HEK293T (cell line): Measurements from ENCODE around the gene TSKS.

Experiments used
- CTCF ChIA-PET: fragments of 350-600 bp; formaldehyde crosslinking; extraction: SDS; loops from one replicate; lab custom pipeline; 2021; ENCODE audit warnings: antibody characterized with exemption, inconsistent platforms; lab: Yijun Ruan, JAX
- POLR2A ChIA-PET: fragments of 350-600 bp; formaldehyde crosslinking; extraction: SDS; loops from one replicate; lab custom pipeline; 2020; ENCODE audit warnings: antibody characterized with exemption, inconsistent platforms; lab: Yijun Ruan, JAX
- DNase-seq: peaks from one replicate; pipeline ENCODE4 v3.0.0; 2012; ENCODE audit warnings: mixed read lengths; ENCODE audit errors: extremely low spot score
- ARNT ChIP-seq: fragments of 450-650 bp; IDR thresholded peaks from 2 replicates; pipeline ENCODE4 v1.6.1; 2017; ENCODE audit warnings: mild to moderate bottlenecking
- BHLHE40 ChIP-seq: fragments of 450-650 bp; IDR thresholded peaks from 2 replicates; pipeline ENCODE4 v1.6.1; 2016; ENCODE audit warnings: mild to moderate bottlenecking, moderate library complexity, borderline replicate concordance
- CTBP1 ChIP-seq: fragments of 450-650 bp; IDR thresholded peaks from 2 replicates; pipeline ENCODE4 v1.6.1; 2016; ENCODE audit warnings: borderline replicate concordance
- ELF4 ChIP-seq: fragments of 450-650 bp; IDR thresholded peaks from 2 replicates; pipeline ENCODE4 v1.6.1; 2017; ENCODE audit warnings: antibody characterized with exemption
- FOXA1 ChIP-seq: fragments of 450-650 bp; IDR thresholded peaks from 2 replicates; pipeline ENCODE4 v1.6.1; 2016; ENCODE audit warnings: mild to moderate bottlenecking
- FOXK2 ChIP-seq: fragments of 450-650 bp; IDR thresholded peaks from 2 replicates; pipeline ENCODE4 v1.6.1; 2016; ENCODE audit warnings: mild to moderate bottlenecking
- FOXM1 ChIP-seq: fragments of 450-650 bp; IDR thresholded peaks from 2 replicates; pipeline ENCODE4 v1.6.1; 2017; ENCODE audit warnings: mild to moderate bottlenecking, borderline replicate concordance
- HDGF ChIP-seq: fragments of 450-650 bp; IDR thresholded peaks from 2 replicates; pipeline ENCODE4 v1.6.1; 2017; ENCODE audit warnings: antibody characterized with exemption, borderline replicate concordance
- L3MBTL2 ChIP-seq: fragments of 450-650 bp; conservative IDR thresholded peaks from 2 replicates; pipeline ENCODE4 v1.6.1; 2016; ENCODE audit warnings: mild to moderate bottlenecking
- LEF1 ChIP-seq: fragments of 450-650 bp; IDR thresholded peaks from 2 replicates; pipeline ENCODE4 v1.6.1; 2017; ENCODE audit warnings: mild to moderate bottlenecking, borderline replicate concordance
- NFRKB ChIP-seq: fragments of 450-650 bp; IDR thresholded peaks from 2 replicates; pipeline ENCODE4 v1.6.1; 2016; ENCODE audit warnings: mild to moderate bottlenecking, moderate library complexity
- SUZ12 ChIP-seq: fragments of 450-650 bp; IDR thresholded peaks from 2 replicates; pipeline ENCODE4 v1.6.1; 2016; ENCODE audit warnings: mild to moderate bottlenecking
- TARDBP ChIP-seq: fragments of 450-650 bp; IDR thresholded peaks from 2 replicates; pipeline ENCODE4 v1.6.1; 2016
- ZNF384 ChIP-seq: fragments of 450-650 bp; IDR thresholded peaks from 2 replicates; pipeline ENCODE4 v1.6.1; 2016
- TF ChIP-seq, protein P1 (sequence below): fragments of 450-650 bp; IDR thresholded peaks from 2 replicates; pipeline ENCODE4 v1.6.1; 2016

Gene TSKS

GRCh38 chr19:49758292-49758691 lies 4.8 kb downstream of the TSKS start:
- CTCF ChIA-PET, result no interaction called here
- no peak for TF ChIP-seq FOXA1
- no peak for DNase-seq
- POLR2A ChIA-PET, result interaction anchor here (1.4 to 1.5 kb wide), 2 partner anchors 9 to 119 kb away, joined by 3 to 4 read pairs; partner anchors contain the start of genes AKT1S1 and TBC1D17

DNA sequence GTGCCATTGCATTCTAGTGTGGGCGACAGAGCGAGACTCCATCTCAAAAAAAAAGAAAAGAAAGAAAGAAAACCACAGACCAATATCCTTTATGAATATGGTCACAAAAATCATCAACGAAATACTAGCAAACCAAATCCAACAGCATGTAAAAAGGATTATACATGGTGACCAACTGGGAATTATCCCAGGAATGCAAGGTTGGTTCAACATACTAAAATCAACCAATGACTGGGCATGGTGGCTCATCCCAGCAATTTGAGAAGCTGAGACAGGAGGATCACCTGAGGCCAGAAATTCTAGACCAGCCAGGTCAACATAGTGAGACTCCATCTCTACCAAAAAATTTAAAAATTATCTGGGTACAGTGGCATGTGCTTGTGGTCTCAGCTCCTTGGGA lies 7.2 kb downstream of the TSKS start:
- POLR2A ChIA-PET, result no interaction called here
- TF ChIP-seq, protein P1, sequence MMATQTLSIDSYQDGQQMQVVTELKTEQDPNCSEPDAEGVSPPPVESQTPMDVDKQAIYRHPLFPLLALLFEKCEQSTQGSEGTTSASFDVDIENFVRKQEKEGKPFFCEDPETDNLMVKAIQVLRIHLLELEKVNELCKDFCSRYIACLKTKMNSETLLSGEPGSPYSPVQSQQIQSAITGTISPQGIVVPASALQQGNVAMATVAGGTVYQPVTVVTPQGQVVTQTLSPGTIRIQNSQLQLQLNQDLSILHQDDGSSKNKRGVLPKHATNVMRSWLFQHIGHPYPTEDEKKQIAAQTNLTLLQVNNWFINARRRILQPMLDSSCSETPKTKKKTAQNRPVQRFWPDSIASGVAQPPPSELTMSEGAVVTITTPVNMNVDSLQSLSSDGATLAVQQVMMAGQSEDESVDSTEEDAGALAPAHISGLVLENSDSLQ, result no peak
- TF ChIP-seq FOXK2 (no peak), FOXM1 (no peak), HDGF (no peak), FOXA1 (no peak), CTBP1 (no peak)

DNA sequence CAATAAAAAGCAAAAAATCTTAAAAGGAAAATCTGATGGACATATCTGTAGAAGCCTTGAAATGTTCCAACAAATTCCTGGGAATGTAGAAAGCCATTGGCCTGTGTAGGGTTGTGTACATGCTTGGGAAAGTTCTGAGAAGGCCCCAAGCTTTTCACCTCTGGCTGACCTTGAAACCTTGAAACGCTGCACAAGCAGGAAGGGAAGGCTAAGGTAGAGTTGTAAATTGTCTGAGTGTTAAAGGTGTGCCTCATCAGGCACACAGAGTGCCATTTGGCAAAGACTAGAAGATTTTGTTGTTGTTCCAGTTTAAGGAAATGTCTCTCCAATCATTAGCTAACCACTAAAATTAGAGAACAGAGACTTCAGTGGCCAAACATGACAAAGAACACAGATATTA lies 10.4 kb downstream of the TSKS start:
- no peak for DNase-seq
- no peak for TF ChIP-seq ZNF384
- no peak for TF ChIP-seq TARDBP
- no peak for TF ChIP-seq FOXA1
- TF ChIP-seq, protein P1, result no peak
- TF ChIP-seq HDGF, result no peak
- no peak for TF ChIP-seq BHLHE40
- no peak for TF ChIP-seq ELF4
- no peak for TF ChIP-seq SUZ12
- CTCF ChIA-PET, result no interaction called here
- POLR2A ChIA-PET, result no interaction called here

More for the DNA sequence above, 7.2 kb downstream of the TSKS start:
- DNase-seq, result no peak
- CTCF ChIA-PET, result no interaction called here

DNA sequence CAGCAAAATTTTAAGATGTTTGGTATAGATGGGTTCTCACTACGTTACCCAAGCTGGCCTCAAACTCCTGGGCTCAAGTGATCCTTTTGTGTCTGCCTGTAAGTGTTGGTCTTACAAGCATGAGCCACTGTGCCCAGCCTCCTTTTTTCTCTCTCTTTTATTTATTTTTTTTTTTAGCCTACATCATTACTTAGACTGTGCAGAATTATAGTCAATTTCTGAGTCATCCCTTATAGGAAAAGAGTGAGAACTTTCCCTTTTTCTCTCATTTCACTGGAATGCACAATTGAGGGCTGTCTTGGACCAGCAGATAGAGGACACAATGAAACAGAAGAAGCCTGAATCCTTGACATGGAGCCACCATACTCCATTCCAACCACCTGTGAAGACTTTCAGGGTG lies 13.3 kb downstream of the TSKS start:
- TF ChIP-seq NFRKB, result no peak
- TF ChIP-seq BHLHE40, result no peak
- TF ChIP-seq ZNF384, result no peak
- no peak for TF ChIP-seq FOXA1
- TF ChIP-seq FOXK2, result no peak
- no peak for TF ChIP-seq TARDBP
- TF ChIP-seq ELF4, result no peak
- no peak for TF ChIP-seq CTBP1
- no peak for TF ChIP-seq FOXM1
- TF ChIP-seq SUZ12, result no peak
- no peak for TF ChIP-seq L3MBTL2
- ChIA-PET CTCF (interaction anchor here (0.7 kb wide), 1 partner anchor 34 kb away, joined by 6 read pairs; no protein-coding TSS in a partner anchor), POLR2A (interaction anchor here (1.1 to 1.6 kb wide), 2 partner anchors 64 to 101 kb away, joined by 3 to 7 read pairs; partner anchors contain the start of genes FUZ and PTOV1)
- DNase-seq, result no peak

GRCh38 chr19:49749055-49749716 lies 13.9 kb downstream of the TSKS start:
- no peak for TF ChIP-seq SUZ12
- TF ChIP-seq FOXK2, result no peak
- no peak for TF ChIP-seq BHLHE40
- no peak for TF ChIP-seq ELF4
- TF ChIP-seq L3MBTL2, result no peak
- no peak for TF ChIP-seq ARNT
- TF ChIP-seq, protein P1, result no peak
- ChIA-PET CTCF (interaction anchor here (0.7 kb wide), 1 partner anchor 62 kb away, joined by 9 read pairs; no protein-coding TSS in a partner anchor), POLR2A (interaction anchor here (1.1 kb wide), 1 partner anchor 64 kb away, joined by 3 read pairs; the partner anchor contains the start of gene FUZ)
- no peak for DNase-seq

- ChIA-PET CTCF (interaction anchor here (0.6 to 0.7 kb wide), 3 partner anchors 10 to 64 kb away, joined by 3 to 4 read pairs (median 4); no protein-coding TSS in a partner anchor), POLR2A (interaction anchor here (0.8 to 2.0 kb wide), 4 partner anchors 13 to 104 kb away, joined by 3 to 10 read pairs (median 6); partner anchors contain the start of genes FUZ and PTOV1)
- DNase-seq, result peak; percentile 98
- peak; percentile 95; the same call in 1 of the 2 replicates for TF ChIP-seq HDGF
- TF ChIP-seq NFRKB, result no peak
- TF ChIP-seq LEF1, result no peak
- peak; percentile 94 for TF ChIP-seq L3MBTL2
Measured at GRCh38 chr19:49746206-49746958, 16.7 kb downstream of the TSKS start.

DNA sequence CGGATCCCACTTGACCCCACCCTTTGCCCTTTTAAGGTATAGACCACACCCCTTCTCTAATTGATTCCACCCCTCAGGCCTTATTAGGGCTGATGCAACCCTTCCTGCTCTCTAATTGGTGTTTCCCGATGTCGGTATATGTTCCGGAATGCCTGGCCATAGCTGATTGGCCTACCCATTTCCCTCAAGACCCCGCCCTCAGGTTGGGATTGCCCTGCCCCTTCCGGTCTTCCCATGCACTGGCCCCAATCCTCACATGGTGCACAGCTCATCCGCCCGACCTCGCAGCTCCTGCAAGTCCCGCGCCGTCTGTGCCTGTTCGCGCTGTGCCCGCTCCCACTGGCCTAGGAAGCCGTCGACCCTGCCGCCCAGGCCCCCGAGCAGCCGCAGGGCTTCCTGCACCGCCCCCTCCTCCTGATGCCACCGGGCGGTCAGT lies 18.1 kb downstream of the TSKS start:
- CTCF ChIA-PET, result no interaction called here
- POLR2A ChIA-PET, result no interaction called here

More for the DNA sequence above, 18.1 kb downstream of the TSKS start:
- no peak for TF ChIP-seq ARNT
- TF ChIP-seq, protein P1, result peak; percentile 88
- no peak for DNase-seq
